HG03457 (cell line): ENCODE data around the gene CPNE2.

ENCODE experiments used
- ATAC-seq: cut with Tn5 transposase; IDR thresholded peaks from one replicate; pipeline ENCODE4 v1.9.1; 2021; ENCODE audit warnings: moderate number of reproducible peaks; ENCODE audit not compliant: unreplicated experiment

The CPNE2 gene

DNA sequence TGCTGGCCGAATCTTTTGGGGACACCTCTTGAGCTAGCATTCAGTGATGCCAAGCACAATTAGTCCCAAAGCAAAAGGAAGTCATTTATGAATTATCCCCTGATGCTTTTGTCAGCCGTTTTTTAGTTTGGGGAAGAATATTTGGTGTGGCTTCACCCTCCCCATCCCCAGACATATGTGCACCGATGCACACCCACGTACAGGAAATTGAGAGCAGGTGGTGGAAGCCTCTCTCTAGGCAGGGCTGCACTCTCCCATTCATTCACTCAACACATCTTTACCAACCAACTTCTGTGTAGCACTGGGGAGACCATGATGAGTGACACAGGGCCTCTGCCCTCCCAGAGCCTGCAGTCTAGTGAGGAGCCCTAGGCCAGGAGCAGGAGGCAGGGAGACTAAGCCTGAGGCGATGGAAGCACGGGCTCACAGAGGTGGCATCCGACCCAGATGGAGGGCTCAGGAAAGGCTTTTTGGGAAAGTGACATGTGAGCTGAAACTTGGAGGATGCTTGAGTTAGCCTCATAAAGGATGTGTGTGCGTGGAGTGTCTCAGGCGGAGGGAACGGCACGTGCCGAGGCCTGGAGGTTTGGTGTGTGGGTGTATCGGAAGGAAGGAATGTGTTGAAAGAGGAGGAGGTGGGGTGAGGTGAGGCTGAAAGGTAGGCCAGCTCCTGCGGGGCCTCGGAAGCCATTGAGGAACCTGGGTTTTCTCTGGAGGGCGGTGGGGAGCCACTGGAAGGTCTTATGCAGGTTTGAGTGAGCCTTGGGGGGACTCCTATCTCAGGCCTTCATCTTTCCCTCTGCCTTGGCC is 49.6 kb downstream of the CPNE2 start:
- ATAC-seq = no peak

DNA sequence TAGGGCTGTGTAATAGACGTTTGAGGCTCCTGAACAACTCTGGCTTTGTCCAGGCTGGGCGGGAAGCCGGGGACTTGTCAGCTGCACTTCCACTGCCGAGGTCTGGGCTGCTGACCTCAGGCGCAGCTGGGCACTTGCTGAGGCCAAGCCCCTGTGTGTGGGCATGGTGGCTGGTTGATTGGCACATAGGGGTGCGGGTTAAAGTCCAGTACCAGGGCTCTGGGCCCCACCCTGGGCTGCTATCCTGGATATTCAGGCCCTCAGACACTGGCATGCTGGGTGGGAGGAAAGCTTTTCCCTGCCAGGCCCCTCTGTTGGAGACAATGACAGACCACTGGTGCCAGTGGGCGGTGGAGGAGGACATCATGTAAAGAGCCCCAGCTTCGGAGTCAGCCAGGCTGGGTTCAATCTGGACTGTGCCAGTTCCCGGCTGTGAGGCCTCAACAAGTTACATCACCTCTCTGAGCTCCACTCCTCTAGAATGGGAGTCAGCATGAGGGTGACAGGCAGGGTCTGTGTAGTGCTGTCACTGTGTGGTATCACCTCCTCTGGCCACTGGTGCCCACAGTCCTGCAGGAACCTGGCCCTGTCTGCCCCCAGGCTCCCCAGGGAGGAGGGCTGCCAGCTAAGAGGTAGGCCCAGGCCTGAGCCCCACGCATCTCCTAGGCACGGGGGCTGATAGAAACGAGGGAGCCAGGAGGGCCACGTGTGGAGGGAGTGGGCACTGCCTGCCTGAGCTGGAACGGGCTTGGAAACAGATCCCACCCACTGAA is 51.0 kb downstream of the CPNE2 start:
- no peak for ATAC-seq

DNA sequence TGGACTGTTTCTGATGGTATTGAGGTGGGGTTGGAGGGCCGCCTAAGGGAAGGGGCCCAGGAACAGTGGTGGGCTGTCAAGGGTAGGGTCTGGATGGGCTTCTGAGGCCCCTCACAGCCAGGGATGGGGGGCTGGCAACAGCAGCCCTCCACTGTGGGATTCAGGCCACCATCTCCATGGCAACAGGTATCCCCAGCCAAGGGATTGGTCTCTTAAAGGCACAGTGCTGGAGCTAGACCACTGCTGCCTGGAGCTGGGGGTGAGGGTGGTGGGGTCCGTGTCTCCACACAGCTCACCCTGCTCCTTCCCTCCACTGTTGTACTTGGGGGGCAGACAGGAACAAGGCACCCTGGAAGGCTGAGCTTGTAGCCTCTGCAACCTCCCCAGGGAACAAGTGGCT is 51.6 kb downstream of the CPNE2 start:
- no peak for ATAC-seq

DNA sequence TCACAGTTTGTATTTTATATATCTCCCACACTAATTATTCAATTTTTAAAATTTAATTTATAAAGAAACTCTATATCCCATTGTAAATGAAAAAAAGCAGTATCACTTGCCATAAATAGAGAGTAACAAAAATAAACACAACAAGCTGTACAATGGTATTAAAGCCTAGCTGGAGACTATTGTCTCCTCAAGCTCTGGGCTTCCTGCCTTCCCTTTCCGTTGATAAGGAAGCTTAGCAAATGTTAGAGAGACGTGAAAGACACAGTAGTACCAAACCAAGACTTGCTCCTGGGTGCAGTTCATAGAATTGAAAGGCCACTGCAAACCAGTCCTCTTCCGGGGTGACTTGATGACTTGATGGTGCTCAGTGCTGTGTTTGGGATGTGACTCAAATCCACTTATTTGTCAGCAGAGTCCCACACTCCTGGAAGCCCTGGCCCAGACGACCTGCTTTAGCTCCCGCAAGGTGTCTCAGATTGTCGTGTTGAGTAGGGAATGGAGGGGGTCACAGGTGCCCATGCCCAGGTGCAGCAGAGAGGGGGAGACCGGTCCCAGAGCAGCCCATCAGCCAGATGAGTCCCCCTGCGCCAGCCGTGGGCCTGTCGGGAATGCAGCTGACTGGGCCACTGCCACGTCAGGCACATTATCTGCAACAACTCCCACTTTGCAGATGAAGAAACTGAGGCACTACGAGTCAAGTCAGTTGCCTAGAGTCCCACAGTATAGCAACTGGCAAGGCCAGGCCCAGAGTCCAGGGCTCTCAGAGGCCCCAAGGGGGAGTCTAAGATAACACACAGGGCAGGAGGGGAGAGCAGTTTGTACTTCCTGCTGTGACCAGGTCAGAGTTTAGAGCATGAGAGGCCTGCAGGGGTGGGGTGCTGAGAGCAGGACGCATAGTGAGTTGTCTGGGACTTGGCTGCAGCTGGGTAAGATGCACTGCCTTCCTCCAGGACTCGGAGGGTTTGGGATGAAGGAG is 53.0 kb downstream of the CPNE2 start:
- ATAC-seq = no peak

DNA sequence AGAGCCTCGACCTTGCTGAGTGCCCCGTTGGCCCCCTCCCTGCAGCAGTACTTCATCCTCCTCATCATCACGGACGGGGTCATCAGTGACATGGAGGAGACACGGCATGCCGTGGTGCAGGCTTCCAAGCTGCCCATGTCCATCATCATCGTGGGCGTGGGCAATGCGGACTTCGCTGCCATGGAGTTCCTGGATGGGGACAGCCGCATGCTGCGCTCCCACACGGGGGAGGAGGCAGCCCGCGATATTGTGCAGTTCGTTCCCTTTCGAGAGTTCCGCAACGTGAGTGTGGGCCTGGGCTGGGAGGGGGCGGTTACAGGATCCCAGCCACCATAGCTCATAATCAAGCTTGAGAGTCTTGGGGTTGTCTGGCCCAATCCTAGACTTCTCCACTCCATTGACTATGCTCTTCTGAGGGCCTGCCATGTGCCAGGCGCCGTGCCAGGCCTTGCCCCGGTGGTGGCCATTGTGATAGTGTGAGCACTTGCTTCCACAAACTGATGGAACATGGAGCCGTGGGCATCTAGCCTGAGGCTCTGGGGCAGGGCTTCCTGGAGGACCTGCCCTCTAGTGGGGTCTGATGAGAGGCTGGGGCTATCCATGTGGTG is 53.8 kb downstream of the CPNE2 start:
- no peak for ATAC-seq

DNA sequence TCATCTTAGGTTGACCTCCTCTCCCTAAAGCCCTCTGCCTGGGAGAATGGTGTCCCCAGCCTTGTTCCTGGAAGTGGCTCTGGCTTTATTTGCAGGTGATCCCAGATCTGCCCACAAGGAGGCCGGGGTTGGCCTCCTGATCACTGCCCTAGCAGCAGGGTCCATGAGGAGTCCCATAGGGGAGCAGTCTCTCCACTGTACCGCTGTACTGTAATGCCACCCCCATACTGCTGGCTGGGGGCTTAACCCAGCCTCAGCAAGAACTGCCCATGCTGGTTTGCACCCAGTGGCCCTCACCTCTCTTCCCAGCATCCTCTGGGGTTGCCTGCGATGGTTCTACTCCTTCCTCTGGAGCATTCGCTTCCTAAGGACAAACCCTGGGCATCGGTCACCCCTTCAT is 54.4 kb downstream of the CPNE2 start:
- ATAC-seq = no peak

DNA sequence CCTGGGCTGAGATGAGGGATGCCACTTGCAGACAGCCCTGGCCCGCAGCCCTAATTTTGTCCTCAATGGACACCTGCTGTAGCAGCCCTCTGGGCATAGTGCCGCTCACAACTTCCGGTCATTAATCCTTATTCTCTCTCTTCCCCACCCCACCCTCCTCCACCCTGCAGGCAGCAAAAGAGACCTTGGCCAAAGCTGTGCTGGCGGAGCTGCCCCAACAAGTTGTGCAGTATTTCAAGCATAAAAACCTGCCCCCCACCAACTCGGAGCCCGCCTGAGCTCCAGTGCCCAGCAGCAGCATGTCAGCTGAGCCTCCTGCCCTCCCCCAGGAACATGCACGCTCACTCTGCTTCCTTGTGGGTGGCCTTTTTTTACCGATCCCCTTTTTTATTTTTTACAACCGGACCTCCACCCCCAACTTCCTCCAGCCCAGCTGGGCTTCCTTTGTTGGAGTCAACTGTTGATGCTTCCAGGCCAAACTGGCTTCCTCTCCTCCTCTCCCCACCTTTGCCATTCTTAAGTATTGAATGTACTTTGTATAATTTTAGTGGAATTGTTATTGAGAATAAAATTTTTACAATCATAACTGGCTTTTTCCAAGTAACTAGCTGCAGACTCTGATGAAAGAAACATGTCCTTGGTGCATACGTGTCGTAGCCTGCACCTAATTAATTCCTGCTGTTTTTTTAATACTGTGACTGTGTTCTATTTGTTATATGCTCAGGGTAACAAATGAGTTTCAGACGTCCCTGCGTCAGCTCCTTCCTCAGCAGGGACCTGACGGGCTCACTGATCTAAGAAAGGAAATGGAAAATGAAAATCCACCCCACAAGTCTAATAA is 55.2 kb downstream of the CPNE2 start:
- no peak for ATAC-seq

DNA sequence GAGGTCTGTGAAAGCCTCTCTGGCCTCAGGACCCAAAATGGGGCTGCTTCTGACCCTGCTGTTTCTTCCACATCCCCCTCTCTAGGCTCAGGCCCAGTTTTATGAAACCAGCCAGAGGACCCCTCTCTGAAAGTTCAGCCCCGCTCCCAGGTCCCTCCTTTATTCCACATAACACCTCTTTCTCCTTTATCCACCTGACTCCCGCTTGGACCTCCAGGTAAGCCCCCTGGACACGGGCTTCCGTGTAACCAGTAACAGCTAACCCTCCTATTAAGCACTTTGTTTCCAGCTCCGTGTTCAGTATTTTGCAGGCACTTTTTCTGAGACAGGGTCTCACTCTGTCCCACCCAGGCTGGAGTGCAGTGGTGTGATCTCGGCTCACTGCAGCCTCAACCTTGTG is 56.1 kb downstream of the CPNE2 start:
- ATAC-seq = no peak

DNA sequence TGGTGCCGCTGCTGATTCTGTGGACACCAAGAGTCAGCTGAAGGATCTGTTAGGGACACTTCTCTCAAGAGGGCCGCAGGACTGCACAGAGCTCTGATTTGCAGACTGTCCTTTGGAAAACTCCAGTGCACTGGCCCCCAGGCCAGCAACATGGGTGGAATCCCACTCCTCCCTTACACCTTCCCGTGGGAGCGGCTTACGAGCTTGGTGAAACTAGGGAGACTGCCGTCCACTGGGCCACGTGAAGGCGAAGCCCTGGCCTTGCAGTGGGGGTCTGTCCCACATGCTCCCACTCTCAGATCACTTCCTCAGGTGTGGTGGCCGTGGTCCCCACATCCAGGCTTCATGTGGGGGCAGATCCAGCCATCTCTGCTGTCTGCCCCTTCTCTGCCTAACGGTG is 57.0 kb downstream of the CPNE2 start:
- ATAC-seq = no peak

DNA sequence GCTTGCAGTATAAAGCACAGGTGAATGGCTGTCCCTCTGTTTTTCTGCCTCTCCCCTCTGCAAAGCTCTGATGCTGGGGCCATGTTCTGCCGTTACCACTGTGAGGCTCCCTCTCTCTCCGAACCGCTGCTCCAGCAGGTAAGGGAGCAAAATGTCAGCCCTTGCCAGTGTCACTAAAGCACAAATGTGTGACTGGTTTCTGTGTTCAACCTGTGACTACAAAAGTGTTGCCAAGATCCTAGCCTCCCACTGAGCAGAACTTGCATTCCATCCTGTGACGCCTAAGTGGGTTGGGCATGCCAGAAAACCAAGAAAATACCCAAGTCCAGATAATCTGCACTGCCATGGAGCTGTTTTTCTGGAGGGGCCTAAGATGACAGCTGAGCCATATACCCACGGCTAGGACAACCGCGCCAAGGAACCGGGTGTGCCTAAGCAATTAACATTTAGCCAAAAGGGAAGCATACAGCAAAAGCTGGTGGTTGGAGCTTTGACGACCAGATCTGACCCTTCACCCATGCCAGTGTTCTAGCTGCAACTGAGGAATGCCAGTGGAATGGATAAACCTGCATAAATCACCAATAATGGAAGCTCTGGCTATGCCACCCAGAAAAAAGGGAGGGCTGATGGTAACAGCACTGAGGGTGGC is 58.4 kb downstream of the CPNE2 start:
- no peak for ATAC-seq

DNA sequence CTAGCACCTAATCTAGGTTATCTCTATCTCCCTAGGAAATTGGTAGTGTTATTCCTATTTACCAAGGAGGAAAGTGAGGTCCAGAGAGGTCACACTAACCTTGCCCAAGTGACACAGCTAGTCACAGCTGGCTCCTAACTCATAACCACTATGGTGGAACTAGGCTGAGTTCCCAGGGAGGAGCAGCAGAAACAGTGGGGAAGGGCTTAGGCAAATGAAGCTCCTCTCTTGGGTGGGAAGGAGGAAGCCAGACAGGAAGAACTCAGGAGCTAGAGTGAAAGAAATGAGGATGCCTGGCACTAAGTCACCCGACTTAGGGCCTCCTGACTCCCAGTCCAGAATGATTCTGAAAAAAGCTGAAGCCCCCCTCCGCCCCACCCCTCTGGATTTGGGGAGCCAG is 59.0 kb downstream of the CPNE2 start:
- ATAC-seq = no peak

DNA sequence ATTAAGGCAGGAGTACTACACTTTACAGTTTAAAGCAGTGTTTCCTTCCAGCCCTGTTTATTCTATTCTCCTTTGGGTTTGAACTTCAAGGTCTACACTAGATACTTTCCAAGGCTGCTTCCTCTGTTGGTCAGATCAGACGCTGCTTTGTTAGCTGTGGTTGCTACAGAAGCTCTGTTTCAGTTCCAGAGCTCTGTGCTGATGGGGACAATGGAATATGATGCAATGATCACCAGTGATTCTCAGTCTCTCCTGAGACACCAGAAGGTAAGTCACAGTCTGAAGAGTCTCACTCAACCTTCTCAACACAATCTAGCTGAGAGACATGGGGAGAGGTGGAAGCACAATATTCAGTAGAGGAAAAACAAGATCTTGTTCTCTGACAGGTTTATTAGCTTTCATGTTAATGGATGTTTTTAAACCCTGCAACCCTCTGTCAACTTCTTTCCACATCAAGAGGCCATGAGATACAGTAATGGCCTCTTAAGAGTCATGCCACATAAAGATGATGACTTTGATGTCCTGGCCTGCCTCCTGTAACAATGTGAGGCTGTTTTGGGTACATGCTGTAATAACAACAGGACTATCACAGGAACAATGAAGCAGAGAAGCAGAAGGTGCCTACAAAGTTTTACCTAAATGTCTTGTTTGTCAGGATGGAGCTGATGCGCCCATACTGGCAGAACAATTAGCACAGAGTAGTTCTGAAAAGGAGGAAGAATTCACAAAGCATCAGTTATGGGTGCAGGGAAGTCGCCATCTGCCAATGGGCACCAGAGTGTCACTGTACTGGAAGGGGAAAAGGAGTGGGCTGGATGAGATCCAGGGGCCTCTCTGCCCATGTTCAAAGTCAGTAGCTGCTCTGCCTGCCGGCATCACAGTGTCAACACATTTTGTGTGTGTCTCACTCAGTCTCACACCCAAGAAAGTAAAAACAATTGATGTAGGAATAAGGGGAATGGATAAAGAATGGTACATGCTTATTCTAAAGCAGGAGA is 60.0 kb downstream of the CPNE2 start:
- no peak for ATAC-seq

DNA sequence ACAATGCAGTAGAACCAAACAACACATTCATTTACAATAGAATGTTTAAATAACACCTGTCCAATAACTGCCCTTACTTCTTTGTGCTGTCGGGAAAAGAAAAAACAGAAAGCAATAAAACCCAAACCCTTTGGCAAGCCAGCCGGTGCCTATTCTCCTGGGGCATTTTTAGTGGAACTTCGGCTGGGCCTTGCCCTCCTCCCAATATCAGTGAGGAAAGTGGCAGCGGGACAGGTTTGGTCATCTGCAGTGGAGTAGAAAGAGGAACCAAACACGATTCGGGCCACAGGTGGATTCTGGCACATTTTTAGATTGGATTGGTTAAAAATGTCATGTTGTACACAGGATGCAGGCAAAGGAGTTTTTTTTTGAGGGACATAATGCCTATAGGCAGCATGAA is 61.5 kb downstream of the CPNE2 start:
- no peak for ATAC-seq

DNA sequence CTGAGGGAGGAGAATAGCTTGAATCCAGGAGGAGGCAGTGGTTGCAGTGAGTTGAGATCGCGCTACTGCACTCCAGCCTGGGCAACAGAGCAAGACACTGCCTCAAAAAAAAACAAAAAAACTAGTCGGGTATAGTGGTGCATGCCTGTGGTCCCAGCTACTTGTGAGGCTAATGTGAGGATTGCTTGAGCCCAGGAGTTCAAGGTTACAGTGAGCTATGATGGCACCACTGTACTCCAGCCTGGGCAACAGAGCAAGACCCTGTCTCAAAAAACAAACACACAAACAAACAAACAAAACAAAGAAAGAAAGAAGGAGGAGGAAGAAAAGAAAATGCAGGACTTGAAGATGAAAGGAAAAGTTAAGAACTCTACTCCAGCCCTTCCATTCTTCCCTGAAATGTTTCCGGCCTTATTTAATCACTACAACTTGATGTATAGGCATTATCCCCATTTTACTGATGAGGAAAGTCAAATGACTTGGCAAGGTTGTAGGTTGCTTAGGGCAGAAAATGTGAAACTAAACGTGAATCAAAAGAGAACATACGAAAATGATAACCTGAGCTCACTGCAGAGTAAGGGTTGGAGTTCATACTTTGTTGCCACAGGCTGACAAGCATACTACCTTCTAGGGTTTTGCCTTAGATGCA is 63.4 kb downstream of the CPNE2 start:
- ATAC-seq = no peak

DNA sequence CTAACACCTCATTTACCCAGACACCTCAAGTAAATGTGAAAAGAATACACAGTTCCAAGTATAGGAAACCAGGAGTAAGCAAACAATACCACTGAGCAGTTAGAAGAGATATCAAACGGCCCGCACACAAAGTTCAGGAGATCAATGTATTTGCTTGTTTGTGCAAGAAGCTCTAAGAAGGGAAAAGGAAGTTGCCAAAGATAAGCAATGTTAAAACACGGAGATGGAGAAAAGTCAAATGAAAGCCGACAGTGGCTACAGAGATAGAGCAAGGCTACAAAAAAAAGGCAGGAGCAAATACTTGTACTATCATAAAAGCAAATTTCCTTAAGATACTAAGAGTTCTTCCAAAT is 63.9 kb downstream of the CPNE2 start:
- no peak for ATAC-seq

DNA sequence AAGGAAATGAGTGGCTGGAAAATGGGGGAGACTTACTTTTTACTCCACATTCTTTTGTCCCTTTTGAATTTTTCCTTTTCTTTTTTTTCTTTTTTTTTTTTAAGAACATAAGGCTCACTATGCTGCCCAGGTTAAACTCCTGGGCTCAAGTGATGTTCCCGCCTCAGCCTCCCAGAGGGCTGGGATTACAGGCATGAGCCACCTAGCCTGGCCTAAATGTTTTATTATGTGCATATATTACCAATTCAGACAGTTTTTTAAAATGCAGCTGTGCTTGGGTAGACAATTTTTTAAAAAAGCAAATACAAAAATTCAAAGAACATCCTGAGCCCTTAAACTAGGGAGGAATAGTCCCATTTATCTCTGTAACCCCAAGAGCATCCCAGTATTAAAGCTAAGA is 65.2 kb downstream of the CPNE2 start:
- no peak for ATAC-seq

DNA sequence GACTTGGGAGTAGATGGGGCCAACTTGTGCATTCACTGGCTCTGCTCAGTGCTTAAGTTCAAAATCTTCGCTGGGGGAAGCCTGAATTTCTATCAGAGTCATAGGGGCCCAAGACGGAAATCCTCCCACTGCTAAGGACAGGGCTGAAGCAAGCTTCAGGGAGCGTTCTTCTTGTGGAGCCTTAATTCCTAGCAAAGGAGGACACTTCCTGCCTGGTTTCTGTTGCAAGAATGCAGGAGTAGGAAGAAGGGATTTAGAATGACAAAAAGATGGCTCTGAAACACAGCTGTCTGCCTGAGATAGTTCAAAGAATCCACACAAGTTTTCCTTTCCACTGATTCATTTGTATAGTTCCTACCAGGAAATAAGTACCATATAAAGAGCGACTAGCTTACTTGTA is 67.1 kb downstream of the CPNE2 start:
- no peak for ATAC-seq

DNA sequence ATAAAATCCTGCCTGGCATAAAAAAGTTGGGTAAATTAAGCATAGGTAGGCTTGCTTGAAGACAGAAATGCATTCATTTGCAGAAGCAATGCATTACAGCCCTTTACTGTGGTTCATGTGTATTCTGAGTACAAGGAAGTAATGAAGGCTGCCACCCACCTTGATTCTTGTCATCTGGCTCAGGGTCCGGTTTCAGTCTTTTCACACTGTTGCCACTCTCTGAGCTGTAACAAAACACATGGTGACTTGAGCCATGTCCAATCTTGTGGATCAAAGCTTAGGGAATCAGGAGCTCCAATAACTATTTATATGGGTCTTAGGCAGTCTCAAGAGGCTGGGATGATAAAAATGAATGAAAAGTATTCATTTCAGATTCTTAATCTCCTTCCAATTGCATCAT is 71.5 kb downstream of the CPNE2 start:
- ATAC-seq = no peak
